GM18867 (cell line): Measurements from ENCODE around the gene NSUN3.

ENCODE experiments used
- ATAC-seq: cut with Tn5 transposase; IDR thresholded peaks from one replicate; pipeline ENCODE4 v1.9.1; 2021; ENCODE audit warnings: mild to moderate bottlenecking, moderate library complexity; ENCODE audit not compliant: unreplicated experiment

NSUN3 gene

GRCh38 chr3:94176988-94177745 is 114.3 kb downstream of the NSUN3 start:
- no peak for ATAC-seq
